Measurements from ENCODE around the gene NLRC3. TPM values are rescaled to one million over a fixed set of nuclear protein-coding genes. Genes with fewer than 3 reads are reported as not detected.

The NLRC3 gene
- polyA plus RNA-seq, 1 of the 3 experiments (the other 2 are of a cell fraction) = not detected

DNA sequence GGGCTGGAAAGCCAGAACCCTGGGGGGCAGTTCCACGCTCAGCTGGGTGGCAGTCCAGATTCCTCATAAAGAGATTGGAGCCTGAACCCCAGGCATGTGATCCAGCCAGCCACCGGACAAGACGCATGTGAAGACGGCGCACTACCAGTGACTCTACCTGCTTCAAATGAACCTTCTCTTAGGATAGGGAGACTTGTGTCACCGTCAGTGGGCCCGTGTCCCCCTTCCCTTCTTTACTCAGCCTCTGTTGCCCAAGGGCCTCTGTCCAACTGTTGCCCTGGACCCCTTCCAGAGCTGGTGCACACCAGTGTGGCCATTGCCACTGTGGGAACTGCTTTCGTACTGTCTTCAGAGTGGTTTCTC lies 58.2 kb downstream of the NLRC3 start:
- WGBS (ENCODE audit: low lambda C conversion rate) = 100% methylated on average over 3 of the region's 8 CpGs
- Histone ChIP-seq H2AFZ (ENCODE audit: low read depth) (no peak overlapping the region), H3K27ac (ENCODE audit: low read depth in 2 of 2, low read length in 1 of 2) (no peak overlapping the region), H3K27me3 (ENCODE audit: insufficient read depth) (no peaks in the 10 kb centered on the region), H3K4me1 (ENCODE audit: control insufficient read depth in 1 of 2, insufficient read depth in 2 of 2, low read depth in 1 of 2, low read length in 1 of 2) (no peaks in the 10 kb centered on the region; a peak in 1 of 4 replicates), H3K4me3 (ENCODE audit: low read depth in 2 of 2, low read length in 1 of 2) (no peak overlapping the region), H3K9me2 (no peaks in the 10 kb centered on the region), H4K20me1 (ENCODE audit: insufficient read depth) (no peaks in the 10 kb centered on the region), H3K79me2 (ENCODE audit: insufficient read depth) (no peaks in the 10 kb centered on the region), H3F3A (replicated peaks; ENCODE audit: insufficient read depth) (peaks cover 3% of the 10 kb centered on the region), H3K9ac (no peak overlapping the region), H3K36me3 (replicated peaks in 1 of 2; ENCODE audit: control insufficient read depth in 1 of 2, insufficient read depth in 2 of 2, low read length in 1 of 2) (peaks cover 39 to 68% of the 10 kb centered on the region in 2 experiments), H3K9me3 (no peaks in the 10 kb centered on the region), H3K4me2 (no peak overlapping the region)
- ChIA-PET POLR2A (no interaction called here), CTCF (interaction anchor here (0.8 kb wide), 1 partner anchor 18 kb away, joined by 3 read pairs; the partner anchor contains the start of gene CLUAP1)
- DNase-seq = no peak
- TF ChIP-seq, protein P1, sequence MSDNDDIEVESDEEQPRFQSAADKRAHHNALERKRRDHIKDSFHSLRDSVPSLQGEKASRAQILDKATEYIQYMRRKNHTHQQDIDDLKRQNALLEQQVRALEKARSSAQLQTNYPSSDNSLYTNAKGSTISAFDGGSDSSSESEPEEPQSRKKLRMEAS (IDR thresholded peaks at IDR 0.05; ENCODE audit: low read depth) = no peak
- TF ChIP-seq RAD21 (IDR thresholded peaks at IDR 0.05; ENCODE audit: low read length) (no peak), RCOR1 (IDR thresholded peaks at IDR 0.05; ENCODE audit: low read length) (no peak), TCF12 (IDR thresholded peaks at IDR 0.05) (no peak), JUND (IDR thresholded peaks at IDR 0.05) (no peak), NRF1 (IDR thresholded peaks at IDR 0.05; ENCODE audit: low read depth, low read length) (no peak)
- TF ChIP-seq, protein P2, sequence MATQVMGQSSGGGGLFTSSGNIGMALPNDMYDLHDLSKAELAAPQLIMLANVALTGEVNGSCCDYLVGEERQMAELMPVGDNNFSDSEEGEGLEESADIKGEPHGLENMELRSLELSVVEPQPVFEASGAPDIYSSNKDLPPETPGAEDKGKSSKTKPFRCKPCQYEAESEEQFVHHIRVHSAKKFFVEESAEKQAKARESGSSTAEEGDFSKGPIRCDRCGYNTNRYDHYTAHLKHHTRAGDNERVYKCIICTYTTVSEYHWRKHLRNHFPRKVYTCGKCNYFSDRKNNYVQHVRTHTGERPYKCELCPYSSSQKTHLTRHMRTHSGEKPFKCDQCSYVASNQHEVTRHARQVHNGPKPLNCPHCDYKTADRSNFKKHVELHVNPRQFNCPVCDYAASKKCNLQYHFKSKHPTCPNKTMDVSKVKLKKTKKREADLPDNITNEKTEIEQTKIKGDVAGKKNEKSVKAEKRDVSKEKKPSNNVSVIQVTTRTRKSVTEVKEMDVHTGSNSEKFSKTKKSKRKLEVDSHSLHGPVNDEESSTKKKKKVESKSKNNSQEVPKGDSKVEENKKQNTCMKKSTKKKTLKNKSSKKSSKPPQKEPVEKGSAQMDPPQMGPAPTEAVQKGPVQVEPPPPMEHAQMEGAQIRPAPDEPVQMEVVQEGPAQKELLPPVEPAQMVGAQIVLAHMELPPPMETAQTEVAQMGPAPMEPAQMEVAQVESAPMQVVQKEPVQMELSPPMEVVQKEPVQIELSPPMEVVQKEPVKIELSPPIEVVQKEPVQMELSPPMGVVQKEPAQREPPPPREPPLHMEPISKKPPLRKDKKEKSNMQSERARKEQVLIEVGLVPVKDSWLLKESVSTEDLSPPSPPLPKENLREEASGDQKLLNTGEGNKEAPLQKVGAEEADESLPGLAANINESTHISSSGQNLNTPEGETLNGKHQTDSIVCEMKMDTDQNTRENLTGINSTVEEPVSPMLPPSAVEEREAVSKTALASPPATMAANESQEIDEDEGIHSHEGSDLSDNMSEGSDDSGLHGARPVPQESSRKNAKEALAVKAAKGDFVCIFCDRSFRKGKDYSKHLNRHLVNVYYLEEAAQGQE (IDR thresholded peaks at IDR 0.05; ENCODE audit: low read depth, low read length) = no peak

DNA sequence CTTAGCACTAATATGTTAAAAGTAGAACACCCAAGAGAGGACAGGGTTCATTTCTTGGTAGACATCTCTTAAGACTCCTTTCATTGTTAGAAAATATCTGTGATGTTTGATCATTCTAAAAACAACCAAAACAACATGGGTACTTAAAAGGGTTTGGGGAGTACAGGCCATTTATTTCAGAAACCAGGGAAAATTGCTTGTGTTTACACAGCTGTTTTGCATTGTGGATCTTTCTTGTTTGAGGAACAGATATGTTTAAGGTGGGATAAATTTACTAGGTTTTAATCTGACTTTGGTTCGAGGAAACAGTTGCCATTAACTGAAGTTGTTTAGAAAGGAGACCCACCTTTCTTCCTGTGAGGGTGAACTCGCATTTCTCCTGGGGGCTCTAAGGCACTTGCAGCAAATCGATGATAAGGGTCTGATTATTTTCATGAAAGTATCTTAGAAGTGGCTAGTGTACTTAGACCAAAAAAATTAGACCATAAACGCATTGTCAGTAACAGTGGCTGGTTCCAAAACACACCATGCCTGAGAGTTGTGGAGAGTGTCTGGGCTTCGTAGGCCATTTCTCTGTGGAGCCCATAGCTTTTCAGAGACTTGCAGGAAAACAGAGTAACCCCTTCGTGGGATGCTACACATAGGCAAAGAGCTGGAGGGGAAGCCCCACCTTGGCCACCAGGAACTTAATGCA lies 58.8 kb downstream of the NLRC3 start:
- Histone ChIP-seq H3K27me3 (ENCODE audit: insufficient read depth) (no peaks in the 10 kb centered on the region), H3F3A (replicated peaks; ENCODE audit: insufficient read depth) (peaks cover 3% of the 10 kb centered on the region), H3K4me3 (ENCODE audit: low read depth in 2 of 2, low read length in 1 of 2) (no peak overlapping the region), H3K9me2 (no peaks in the 10 kb centered on the region), H3K9ac (no peak overlapping the region), H3K9me3 (no peaks in the 10 kb centered on the region), H2AFZ (ENCODE audit: low read depth) (no peak overlapping the region), H3K36me3 (replicated peaks in 1 of 2; ENCODE audit: control insufficient read depth in 1 of 2, insufficient read depth in 2 of 2, low read length in 1 of 2) (peaks cover 42 to 70% of the 10 kb centered on the region in 2 experiments), H3K27ac (ENCODE audit: low read depth in 2 of 2, low read length in 1 of 2) (no peak overlapping the region), H3K4me1 (ENCODE audit: control insufficient read depth in 1 of 2, insufficient read depth in 2 of 2, low read depth in 1 of 2, low read length in 1 of 2) (no peaks in the 10 kb centered on the region; a peak in 1 of 4 replicates), H3K4me2 (no peak overlapping the region), H3K79me2 (ENCODE audit: insufficient read depth) (no peaks in the 10 kb centered on the region), H4K20me1 (ENCODE audit: insufficient read depth) (no peaks in the 10 kb centered on the region)
- POLR2A ChIA-PET = no interaction called here
- no peak for DNase-seq
- WGBS (ENCODE audit: low lambda C conversion rate) = 87% methylated on average over 6 of the region's 6 CpGs
- CTCF ChIA-PET = interaction anchor here (0.8 kb wide), 1 partner anchor 17 kb away, joined by 3 read pairs; the partner anchor contains the start of gene CLUAP1
- TF ChIP-seq POLR2AphosphoS5 (IDR thresholded peaks at IDR 0.05; ENCODE audit: low read depth, low read length) = no peak
- TF ChIP-seq, protein P3, sequence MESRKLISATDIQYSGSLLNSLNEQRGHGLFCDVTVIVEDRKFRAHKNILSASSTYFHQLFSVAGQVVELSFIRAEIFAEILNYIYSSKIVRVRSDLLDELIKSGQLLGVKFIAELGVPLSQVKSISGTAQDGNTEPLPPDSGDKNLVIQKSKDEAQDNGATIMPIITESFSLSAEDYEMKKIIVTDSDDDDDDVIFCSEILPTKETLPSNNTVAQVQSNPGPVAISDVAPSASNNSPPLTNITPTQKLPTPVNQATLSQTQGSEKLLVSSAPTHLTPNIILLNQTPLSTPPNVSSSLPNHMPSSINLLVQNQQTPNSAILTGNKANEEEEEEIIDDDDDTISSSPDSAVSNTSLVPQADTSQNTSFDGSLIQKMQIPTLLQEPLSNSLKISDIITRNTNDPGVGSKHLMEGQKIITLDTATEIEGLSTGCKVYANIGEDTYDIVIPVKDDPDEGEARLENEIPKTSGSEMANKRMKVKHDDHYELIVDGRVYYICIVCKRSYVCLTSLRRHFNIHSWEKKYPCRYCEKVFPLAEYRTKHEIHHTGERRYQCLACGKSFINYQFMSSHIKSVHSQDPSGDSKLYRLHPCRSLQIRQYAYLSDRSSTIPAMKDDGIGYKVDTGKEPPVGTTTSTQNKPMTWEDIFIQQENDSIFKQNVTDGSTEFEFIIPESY (IDR thresholded peaks at IDR 0.05; ENCODE audit: borderline replicate concordance, low read depth) = no peak
- TF ChIP-seq, protein P2 (IDR thresholded peaks at IDR 0.05; ENCODE audit: low read depth, low read length) = no peak
- TF ChIP-seq, protein P4, sequence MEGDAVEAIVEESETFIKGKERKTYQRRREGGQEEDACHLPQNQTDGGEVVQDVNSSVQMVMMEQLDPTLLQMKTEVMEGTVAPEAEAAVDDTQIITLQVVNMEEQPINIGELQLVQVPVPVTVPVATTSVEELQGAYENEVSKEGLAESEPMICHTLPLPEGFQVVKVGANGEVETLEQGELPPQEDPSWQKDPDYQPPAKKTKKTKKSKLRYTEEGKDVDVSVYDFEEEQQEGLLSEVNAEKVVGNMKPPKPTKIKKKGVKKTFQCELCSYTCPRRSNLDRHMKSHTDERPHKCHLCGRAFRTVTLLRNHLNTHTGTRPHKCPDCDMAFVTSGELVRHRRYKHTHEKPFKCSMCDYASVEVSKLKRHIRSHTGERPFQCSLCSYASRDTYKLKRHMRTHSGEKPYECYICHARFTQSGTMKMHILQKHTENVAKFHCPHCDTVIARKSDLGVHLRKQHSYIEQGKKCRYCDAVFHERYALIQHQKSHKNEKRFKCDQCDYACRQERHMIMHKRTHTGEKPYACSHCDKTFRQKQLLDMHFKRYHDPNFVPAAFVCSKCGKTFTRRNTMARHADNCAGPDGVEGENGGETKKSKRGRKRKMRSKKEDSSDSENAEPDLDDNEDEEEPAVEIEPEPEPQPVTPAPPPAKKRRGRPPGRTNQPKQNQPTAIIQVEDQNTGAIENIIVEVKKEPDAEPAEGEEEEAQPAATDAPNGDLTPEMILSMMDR (IDR thresholded peaks at IDR 0.05) = no peak
- no peak for TF ChIP-seq ELF1 (IDR thresholded peaks at IDR 0.05)
- TF ChIP-seq FOSL2 (IDR thresholded peaks at IDR 0.05; ENCODE audit: borderline replicate concordance, low read depth) = no peak
- TF ChIP-seq TEAD4 (IDR thresholded peaks at IDR 0.05; ENCODE audit: borderline replicate concordance, insufficient read depth) = no peak
- TF ChIP-seq RCOR1 (IDR thresholded peaks at IDR 0.05; ENCODE audit: low read length) = no peak
- TF ChIP-seq TAF1 (IDR thresholded peaks at IDR 0.05; ENCODE audit: borderline replicate concordance, low read depth, low read length) = no peak
